Caco-2 (cell line): ENCODE data around the gene LRRC7. TPM values are rescaled to one million over a fixed set of nuclear protein-coding genes. Genes with fewer than 3 reads are reported as not detected.

ENCODE experiments used
- BruUV-seq: library from RNA; stranded (reverse); fragments of 400-500 nt; replicated peaks from 2 replicates; lab custom pipeline; 2021; lab: Mats Ljungman, UMichigan
- CTCF ChIA-PET: fragments of 300-600 bp; sonication (Branson Sonifier 250); formaldehyde crosslinking; loops from one replicate; lab custom pipeline; 2022; ENCODE audit warnings: antibody characterized with exemption; lab: Charles Lee
- POLR2A ChIA-PET: fragments of 300-600 bp; sonication (Branson Sonifier 250); formaldehyde crosslinking; loops from one replicate; lab custom pipeline; 2022; ENCODE audit warnings: antibody characterized with exemption; lab: Charles Lee
- DNase-seq, 2 experiments: peaks; one replicate each; pipeline versions ENCODE4 v3.0.0 to v3.0.0-alpha.2; 2020 to 2022
- H3K27me3 ChIP-seq: replicated peaks from 2 replicates; pipeline ENCODE4 v1.6.0; 2011; ENCODE audit warnings: low read length; ENCODE audit not compliant: control insufficient read depth, insufficient read depth
- H3K36me3 ChIP-seq: 2 replicates; pipeline ENCODE4 v1.5.1; 2011; ENCODE audit warnings: low read length; ENCODE audit not compliant: control insufficient read depth, insufficient read depth
- H3K4me1 ChIP-seq: fragments of 250-450 bp; sonication (Bioruptor Pico); 2 replicates; pipeline ENCODE4 v1.5.1; 2020; ENCODE audit warnings: mild to moderate bottlenecking
- H3K4me3 ChIP-seq: 2 replicates; pipeline ENCODE4 v1.5.1; 2011; ENCODE audit warnings: low read depth, mild to moderate bottlenecking, control low read depth, low read length
- H3K9me3 ChIP-seq: fragments of 250-450 bp; sonication (Bioruptor Pico); 2 replicates; pipeline ENCODE4 v1.5.1; 2020; ENCODE audit warnings: mild to moderate bottlenecking, moderate library complexity
- H3K27ac Mint-ChIP-seq: one replicate; pipeline ENCODE4 v1.8.0; 2022; ENCODE audit warnings: mixed read lengths; ENCODE audit not compliant: unreplicated experiment
- H3K27me3 Mint-ChIP-seq: one replicate; pipeline ENCODE4 v1.8.0; 2022; ENCODE audit warnings: mixed read lengths; ENCODE audit not compliant: insufficient read depth, unreplicated experiment
- H3K36me3 Mint-ChIP-seq: one replicate; pipeline ENCODE4 v1.8.0; 2022; ENCODE audit warnings: mild to moderate bottlenecking, mixed read lengths; ENCODE audit not compliant: insufficient read depth, unreplicated experiment
- H3K4me1 Mint-ChIP-seq: one replicate; pipeline ENCODE4 v1.8.0; 2022; ENCODE audit warnings: low read depth, mixed read lengths; ENCODE audit not compliant: unreplicated experiment
- H3K4me3 Mint-ChIP-seq: one replicate; pipeline ENCODE4 v1.8.0; 2022; ENCODE audit warnings: mild to moderate bottlenecking, moderate library complexity, mixed read lengths; ENCODE audit not compliant: unreplicated experiment
- H3K9me3 Mint-ChIP-seq: one replicate; pipeline ENCODE4 v1.8.0; 2022; ENCODE audit warnings: mixed read lengths; ENCODE audit not compliant: unreplicated experiment
- intact Hi-C: fragments of 100-400 bp; cut with micrococcal nuclease; formaldehyde crosslinking; loops from one replicate; pipeline ENCODE4 v1.10.0; 2022; ENCODE audit not compliant: unreplicated experiment
- total RNA-seq: library from RNA; stranded (reverse); gene quantifications from 2 replicates; pipeline ENCODE4 v1.2.3, GENCODE V29; 2022
- TF ChIP-seq, protein P1 (sequence below), 2 experiments: fragments of 200-600 bp in 1 of 2; IDR thresholded peaks; 1 replicate in 1 of 2; 2 replicates in 1 of 2; pipeline versions ENCODE4 v1.5.1 to v1.8.0; 2011 to 2022; ENCODE audit warnings: antibody characterized with exemption in 1 of 2, control low read depth in 1 of 2, inconsistent platforms in 1 of 2, low read depth in 1 of 2, low read length in 1 of 2, mild to moderate bottlenecking in 1 of 2, moderate library complexity in 1 of 2; ENCODE audit not compliant: insufficient read depth in 1 of 2, severe bottlenecking in 1 of 2, unreplicated experiment in 1 of 2

LRRC7 gene
- total RNA-seq, 1 experiment from 2014 or later = 8.5 TPM

DNA sequence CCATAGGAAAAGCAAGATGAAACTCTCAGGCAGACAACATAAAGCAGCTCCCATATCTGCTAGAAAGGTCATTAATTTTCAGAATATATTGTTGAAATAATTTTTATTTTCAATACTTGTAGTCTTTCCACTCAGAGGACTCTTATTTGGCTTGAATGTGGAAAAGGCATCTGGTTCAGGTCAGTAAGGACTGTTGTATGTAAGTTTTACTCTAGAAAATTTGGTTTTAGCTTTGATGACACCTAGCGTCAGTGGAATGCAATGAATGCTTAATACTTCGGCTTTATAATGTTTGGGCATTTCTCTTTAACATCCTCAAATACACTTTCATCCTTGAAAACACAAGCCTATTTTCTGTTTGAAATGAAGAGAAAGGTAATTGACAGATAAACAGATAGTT lies 574.4 kb downstream of the LRRC7 start:
- H3K27ac Mint-ChIP-seq = no peak overlapping the region
- no TSS peak for BruUV-seq
- no peaks in the 10 kb centered on the region for H3K36me3 Mint-ChIP-seq
- no peak overlapping the region for H3K4me3 Mint-ChIP-seq
- intact Hi-C loops = no loop called here
- TF ChIP-seq, protein P1, sequence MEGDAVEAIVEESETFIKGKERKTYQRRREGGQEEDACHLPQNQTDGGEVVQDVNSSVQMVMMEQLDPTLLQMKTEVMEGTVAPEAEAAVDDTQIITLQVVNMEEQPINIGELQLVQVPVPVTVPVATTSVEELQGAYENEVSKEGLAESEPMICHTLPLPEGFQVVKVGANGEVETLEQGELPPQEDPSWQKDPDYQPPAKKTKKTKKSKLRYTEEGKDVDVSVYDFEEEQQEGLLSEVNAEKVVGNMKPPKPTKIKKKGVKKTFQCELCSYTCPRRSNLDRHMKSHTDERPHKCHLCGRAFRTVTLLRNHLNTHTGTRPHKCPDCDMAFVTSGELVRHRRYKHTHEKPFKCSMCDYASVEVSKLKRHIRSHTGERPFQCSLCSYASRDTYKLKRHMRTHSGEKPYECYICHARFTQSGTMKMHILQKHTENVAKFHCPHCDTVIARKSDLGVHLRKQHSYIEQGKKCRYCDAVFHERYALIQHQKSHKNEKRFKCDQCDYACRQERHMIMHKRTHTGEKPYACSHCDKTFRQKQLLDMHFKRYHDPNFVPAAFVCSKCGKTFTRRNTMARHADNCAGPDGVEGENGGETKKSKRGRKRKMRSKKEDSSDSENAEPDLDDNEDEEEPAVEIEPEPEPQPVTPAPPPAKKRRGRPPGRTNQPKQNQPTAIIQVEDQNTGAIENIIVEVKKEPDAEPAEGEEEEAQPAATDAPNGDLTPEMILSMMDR (IDR thresholded peaks at IDR 0.05; ENCODE audit: insufficient read depth in 1 of 2, low read depth in 1 of 2, low read length in 1 of 2, severe bottlenecking in 1 of 2, unreplicated experiment in 1 of 2) = no peak
- ChIA-PET POLR2A (no interaction called here), CTCF (no interaction called here)
- H3K9me3 ChIP-seq = no peaks in the 10 kb centered on the region
- no peaks in the 10 kb centered on the region for H3K27me3 Mint-ChIP-seq
- DNase-seq = no peak
- H3K4me1 Mint-ChIP-seq = peaks cover 7% of the 10 kb centered on the region
- no peak overlapping the region for H3K4me3 ChIP-seq
- H3K36me3 ChIP-seq = no peaks in the 10 kb centered on the region
- no peaks in the 10 kb centered on the region for H3K9me3 Mint-ChIP-seq
- H3K27me3 ChIP-seq = no peaks in the 10 kb centered on the region
- H3K4me1 ChIP-seq = no peaks in the 10 kb centered on the region

DNA sequence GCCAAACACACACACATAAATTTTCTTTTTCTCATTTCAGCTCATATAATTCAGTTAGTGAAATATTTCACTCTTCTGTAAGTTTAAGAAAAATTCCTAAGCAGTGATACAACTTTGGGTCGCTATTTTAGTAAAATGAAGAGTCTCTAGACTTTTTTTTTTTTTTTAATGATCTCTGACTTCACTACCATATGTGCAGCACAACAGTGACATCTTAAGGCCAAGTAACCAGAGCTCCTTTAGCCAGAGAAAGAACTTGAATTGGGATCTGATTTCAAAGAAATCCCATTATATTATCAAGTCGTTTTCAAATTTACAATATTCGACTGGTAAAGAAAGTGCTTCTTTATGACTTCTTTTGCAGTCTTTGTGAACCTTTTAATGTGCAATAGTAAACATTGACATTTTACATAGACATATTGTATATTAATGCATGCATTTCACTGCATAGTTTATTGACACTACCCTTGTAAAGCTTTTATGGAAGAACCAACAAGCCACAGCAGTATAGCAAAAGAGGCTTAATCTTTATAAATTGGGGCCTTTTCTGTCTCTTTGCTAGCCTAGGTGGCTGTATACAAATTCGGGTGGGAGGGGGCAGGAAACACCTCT lies 575.4 kb downstream of the LRRC7 start:
- no peak overlapping the region for H3K27ac Mint-ChIP-seq
- no peak overlapping the region for H3K4me3 Mint-ChIP-seq
- Histone ChIP-seq H3K9me3 (no peaks in the 10 kb centered on the region), H3K4me1 (no peaks in the 10 kb centered on the region), H3K27me3 (no peaks in the 10 kb centered on the region), H3K36me3 (no peaks in the 10 kb centered on the region), H3K4me3 (no peak overlapping the region)
- no TSS peak for BruUV-seq
- peaks cover 7% of the 10 kb centered on the region for H3K4me1 Mint-ChIP-seq
- no peaks in the 10 kb centered on the region for H3K9me3 Mint-ChIP-seq
- no peaks in the 10 kb centered on the region for H3K36me3 Mint-ChIP-seq
- TF ChIP-seq, protein P1 (IDR thresholded peaks at IDR 0.05; ENCODE audit: insufficient read depth in 1 of 2, low read depth in 1 of 2, low read length in 1 of 2, severe bottlenecking in 1 of 2, unreplicated experiment in 1 of 2) = no peak
- H3K27me3 Mint-ChIP-seq = no peaks in the 10 kb centered on the region
- intact Hi-C loops = no loop called here
- POLR2A ChIA-PET = no interaction called here
- DNase-seq = no peak
- CTCF ChIA-PET = interaction anchor here (0.6 kb wide), 1 partner anchor 129 kb away, joined by 5 read pairs; no protein-coding TSS in a partner anchor

DNA sequence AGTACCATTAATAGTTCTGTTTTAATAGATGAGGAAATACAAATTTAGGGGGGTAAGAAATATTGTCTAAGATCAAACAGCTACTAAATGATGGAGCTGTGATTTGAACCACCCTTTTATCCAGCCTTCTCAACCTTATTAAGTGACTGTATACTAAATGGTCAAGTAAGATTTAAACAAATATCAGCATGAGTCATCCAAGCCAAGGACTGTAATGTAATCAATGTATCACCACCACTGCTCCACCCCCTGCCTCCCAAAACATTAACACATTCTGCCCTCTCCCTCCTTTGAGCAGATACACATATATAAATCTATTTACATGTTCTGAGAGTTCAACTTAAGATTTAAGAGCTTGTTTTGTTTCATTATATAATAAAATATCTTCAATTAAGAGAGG lies 578.8 kb downstream of the LRRC7 start:
- Mint-ChIP-seq H3K4me3 (no peak overlapping the region), H3K27me3 (no peaks in the 10 kb centered on the region), H3K4me1 (no peaks in the 10 kb centered on the region), H3K27ac (no peak overlapping the region), H3K36me3 (peaks cover 4% of the 10 kb centered on the region), H3K9me3 (no peaks in the 10 kb centered on the region)
- POLR2A ChIA-PET = no interaction called here
- CTCF ChIA-PET = no interaction called here
- BruUV-seq = no TSS peak
- Histone ChIP-seq H3K9me3 (no peaks in the 10 kb centered on the region), H3K4me3 (no peak overlapping the region), H3K36me3 (no peaks in the 10 kb centered on the region), H3K4me1 (no peaks in the 10 kb centered on the region), H3K27me3 (no peaks in the 10 kb centered on the region)
- intact Hi-C loops = no loop called here
- TF ChIP-seq, protein P1 (IDR thresholded peaks at IDR 0.05; ENCODE audit: insufficient read depth in 1 of 2, low read depth in 1 of 2, low read length in 1 of 2, severe bottlenecking in 1 of 2, unreplicated experiment in 1 of 2) = no peak
- no peak for DNase-seq
